Endodermal cell (in vitro differentiated cells): ENCODE results near the gene KDSR. TPM values are rescaled to one million over a fixed set of nuclear protein-coding genes. Genes with fewer than 3 reads are reported as not detected.

Experiments
- DNase-seq: peaks from one replicate; pipeline ENCODE4 v3.0.0-alpha.2; 2017
- H3K27ac ChIP-seq: 2 replicates; pipeline ENCODE4 v1.5.1; 2013; ENCODE audit warnings: mild to moderate bottlenecking, low read depth, low read length, moderate library complexity
- H3K27me3 ChIP-seq: 2 replicates; pipeline ENCODE4 v1.6.1; 2013; ENCODE audit warnings: mild to moderate bottlenecking, low read length, moderate library complexity; ENCODE audit not compliant: insufficient read depth, control insufficient read depth, poor library complexity, severe bottlenecking
- H3K36me3 ChIP-seq: 2 replicates; pipeline ENCODE4 v1.7.0; 2013; ENCODE audit warnings: mild to moderate bottlenecking, low read length, moderate library complexity; ENCODE audit not compliant: control insufficient read depth, insufficient read depth
- H3K4me1 ChIP-seq: one replicate; pipeline ENCODE4 v1.7.0; 2013; ENCODE audit warnings: low read length; ENCODE audit not compliant: control insufficient read depth, insufficient read depth
- H3K4me3 ChIP-seq: 2 replicates; pipeline ENCODE4 v1.5.1; 2013; ENCODE audit warnings: mild to moderate bottlenecking, low read length, moderate library complexity
- H3K9ac ChIP-seq: 2 replicates; pipeline ENCODE4 v1.6.1; 2013; ENCODE audit warnings: mild to moderate bottlenecking, low read length, moderate library complexity; ENCODE audit not compliant: poor library complexity, severe bottlenecking; ENCODE audit errors: extremely low read depth
- H3K9me3 ChIP-seq: 2 replicates; pipeline ENCODE4 v1.6.1; 2013; ENCODE audit warnings: mild to moderate bottlenecking, low read length, moderate library complexity; ENCODE audit not compliant: control insufficient read depth
- H3K27ac Mint-ChIP-seq: 2 replicates; pipeline ENCODE4 v1.8.0; 2020; ENCODE audit warnings: mixed read lengths
- H3K27me3 Mint-ChIP-seq: 2 replicates; pipeline ENCODE4 v1.8.0; 2021; ENCODE audit warnings: mild to moderate bottlenecking, mixed read lengths; ENCODE audit not compliant: insufficient read depth
- H3K36me3 Mint-ChIP-seq: 2 replicates; pipeline ENCODE4 v1.8.0; 2020; ENCODE audit warnings: low read depth, mixed read lengths
- H3K4me1 Mint-ChIP-seq: 2 replicates; pipeline ENCODE4 v1.8.0; 2020; ENCODE audit warnings: mixed read lengths
- H3K4me3 Mint-ChIP-seq: 2 replicates; pipeline ENCODE4 v1.8.0; 2020; ENCODE audit warnings: mild to moderate bottlenecking, moderate library complexity, mixed read lengths
- H3K9me3 Mint-ChIP-seq: 2 replicates; pipeline ENCODE4 v1.8.0; 2020; ENCODE audit warnings: mild to moderate bottlenecking, mixed read lengths
- WGBS, 2 experiments: methylation state at CpG; one replicate each; pipeline versions ENCODE4 v1.1.5 to v1.1.7; 2013; ENCODE audit warnings: missing lambda C conversion rate in 2 of 2, mixed read lengths in 1 of 2; ENCODE audit not compliant: insufficient coverage in 1 of 2, insufficient read length in 1 of 2; 5-methylcytosine and 5-hydroxymethylcytosine counted together
- total RNA-seq, 2 donors: library from RNA; stranded (reverse); fragmentation: NEBNext Ultra II Directional in 1 of 2; extraction: Animal tissue kit (Norgen Biotek cat#: 25700) in 1 of 2; gene quantifications; 2 replicates in 1 of 2; 3 replicates in 1 of 2; pipeline ENCODE4 v1.2.1, GENCODE V29; 2021
- TF ChIP-seq, protein P1 (sequence below): fragments of 200-600 bp; sonication (generic); conservative IDR thresholded peaks from 2 replicates; pipeline ENCODE4 v1.5.0; 2021; ENCODE audit warnings: antibody characterized with exemption, mild to moderate bottlenecking

The KDSR gene
- total RNA-seq, 2 donors from 2014 or later = 39.3 to 51.0 TPM

DNA sequence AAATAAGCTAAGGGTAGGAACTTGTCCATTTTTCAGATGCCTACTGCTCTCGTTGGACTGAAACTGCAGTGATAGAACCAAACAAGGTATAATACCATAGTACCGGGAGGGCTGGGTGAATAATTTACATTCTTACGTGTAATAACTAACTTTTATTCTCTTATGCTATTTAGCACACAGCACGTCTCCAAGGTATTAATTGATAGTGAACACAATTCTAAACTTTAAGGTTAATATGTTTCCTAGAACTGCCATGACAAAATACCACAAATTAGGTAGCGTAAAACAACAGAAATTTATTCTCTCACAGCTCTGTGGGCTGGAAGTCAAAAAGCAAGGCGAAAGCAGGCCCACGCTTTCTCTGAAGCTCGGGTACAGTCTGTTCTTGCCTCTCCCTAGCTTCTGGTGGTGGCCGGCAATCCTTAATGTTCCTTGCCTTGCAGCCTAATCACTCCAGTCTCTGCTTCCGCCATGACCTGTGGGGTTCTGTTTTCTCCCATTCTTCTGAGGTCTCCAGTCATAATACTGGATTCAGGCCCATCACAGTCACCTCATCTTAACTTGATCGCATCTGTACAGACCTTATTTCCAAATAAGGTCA is 41.8 kb downstream of the KDSR start:
- Histone ChIP-seq H3K4me3 (no peak overlapping the region), H3K9ac (no peak overlapping the region), H3K9me3 (no peaks in the 10 kb centered on the region), H3K4me1 (no peaks in the 10 kb centered on the region), H3K36me3 (no peaks in the 10 kb centered on the region), H3K27me3 (peaks cover 8% of the 10 kb centered on the region), H3K27ac (no peak overlapping the region)
- peaks cover 10% of the 10 kb centered on the region for H3K27me3 Mint-ChIP-seq
- TF ChIP-seq, protein P1, sequence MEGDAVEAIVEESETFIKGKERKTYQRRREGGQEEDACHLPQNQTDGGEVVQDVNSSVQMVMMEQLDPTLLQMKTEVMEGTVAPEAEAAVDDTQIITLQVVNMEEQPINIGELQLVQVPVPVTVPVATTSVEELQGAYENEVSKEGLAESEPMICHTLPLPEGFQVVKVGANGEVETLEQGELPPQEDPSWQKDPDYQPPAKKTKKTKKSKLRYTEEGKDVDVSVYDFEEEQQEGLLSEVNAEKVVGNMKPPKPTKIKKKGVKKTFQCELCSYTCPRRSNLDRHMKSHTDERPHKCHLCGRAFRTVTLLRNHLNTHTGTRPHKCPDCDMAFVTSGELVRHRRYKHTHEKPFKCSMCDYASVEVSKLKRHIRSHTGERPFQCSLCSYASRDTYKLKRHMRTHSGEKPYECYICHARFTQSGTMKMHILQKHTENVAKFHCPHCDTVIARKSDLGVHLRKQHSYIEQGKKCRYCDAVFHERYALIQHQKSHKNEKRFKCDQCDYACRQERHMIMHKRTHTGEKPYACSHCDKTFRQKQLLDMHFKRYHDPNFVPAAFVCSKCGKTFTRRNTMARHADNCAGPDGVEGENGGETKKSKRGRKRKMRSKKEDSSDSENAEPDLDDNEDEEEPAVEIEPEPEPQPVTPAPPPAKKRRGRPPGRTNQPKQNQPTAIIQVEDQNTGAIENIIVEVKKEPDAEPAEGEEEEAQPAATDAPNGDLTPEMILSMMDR = no peak
- H3K9me3 Mint-ChIP-seq = no peaks in the 10 kb centered on the region
- no peak overlapping the region for H3K4me3 Mint-ChIP-seq
- 94 to 97% methylated on average over 7 to 10 of the region's 11 CpGs for WGBS, 2 experiments
- peaks cover 6% of the 10 kb centered on the region for H3K4me1 Mint-ChIP-seq
- H3K36me3 Mint-ChIP-seq = peaks cover under 1% of the 10 kb centered on the region
- no peak for DNase-seq
- no peak overlapping the region for H3K27ac Mint-ChIP-seq

DNA sequence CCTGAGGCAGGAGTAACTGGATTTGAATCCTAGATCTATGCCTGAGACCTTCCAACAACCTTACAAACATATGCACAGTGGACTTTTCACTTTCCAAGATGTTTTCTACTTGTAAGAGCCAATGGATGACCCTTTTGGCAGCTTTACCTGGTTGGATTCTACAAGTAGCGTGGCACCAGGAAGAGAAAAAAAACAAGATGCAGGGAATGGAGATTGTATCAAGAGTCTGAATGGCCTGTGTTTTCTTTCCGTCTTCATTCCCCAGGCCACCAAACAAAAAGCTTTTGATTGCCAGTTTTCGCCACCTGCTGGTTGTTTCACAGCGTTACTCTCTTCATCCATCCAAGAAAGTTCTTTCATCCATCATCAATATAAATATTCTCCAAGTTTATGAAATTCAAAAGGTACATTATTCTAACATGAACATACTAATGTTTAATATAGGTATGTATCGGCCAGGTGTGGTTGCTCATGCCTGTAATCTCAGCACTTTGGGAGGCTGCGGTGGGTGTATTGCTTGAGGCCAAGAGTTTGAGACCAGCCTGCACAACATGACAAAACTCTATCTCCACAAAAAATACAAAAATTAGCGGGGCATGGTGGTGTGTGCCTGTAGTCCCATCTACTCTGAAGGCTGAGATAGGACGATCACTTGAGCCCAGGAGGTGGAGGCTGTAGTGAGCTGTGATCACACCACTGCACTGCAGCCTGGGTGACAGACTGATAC is 43.9 kb downstream of the KDSR start:
- peaks cover 4% of the 10 kb centered on the region for H3K4me1 ChIP-seq
- H3K27me3 ChIP-seq = peaks cover 24% of the 10 kb centered on the region
- H3K9me3 ChIP-seq = no peaks in the 10 kb centered on the region
- H3K4me3 ChIP-seq = no peak overlapping the region
- 26 to 39% methylated on average over 5 to 7 of the region's 8 CpGs for WGBS, 2 experiments
- H3K4me3 Mint-ChIP-seq = no peak overlapping the region
- H3K9ac ChIP-seq = no peak overlapping the region
- H3K27ac ChIP-seq = no peak overlapping the region
- no peaks in the 10 kb centered on the region for H3K9me3 Mint-ChIP-seq
- no peaks in the 10 kb centered on the region for H3K36me3 ChIP-seq
- peaks cover 16% of the 10 kb centered on the region for H3K4me1 Mint-ChIP-seq
- TF ChIP-seq, protein P1 = peak; percentile 86
- H3K27ac Mint-ChIP-seq = no peak overlapping the region
- no peaks in the 10 kb centered on the region for H3K36me3 Mint-ChIP-seq
- H3K27me3 Mint-ChIP-seq = peaks cover 24% of the 10 kb centered on the region
- DNase-seq = peak; percentile 73

DNA sequence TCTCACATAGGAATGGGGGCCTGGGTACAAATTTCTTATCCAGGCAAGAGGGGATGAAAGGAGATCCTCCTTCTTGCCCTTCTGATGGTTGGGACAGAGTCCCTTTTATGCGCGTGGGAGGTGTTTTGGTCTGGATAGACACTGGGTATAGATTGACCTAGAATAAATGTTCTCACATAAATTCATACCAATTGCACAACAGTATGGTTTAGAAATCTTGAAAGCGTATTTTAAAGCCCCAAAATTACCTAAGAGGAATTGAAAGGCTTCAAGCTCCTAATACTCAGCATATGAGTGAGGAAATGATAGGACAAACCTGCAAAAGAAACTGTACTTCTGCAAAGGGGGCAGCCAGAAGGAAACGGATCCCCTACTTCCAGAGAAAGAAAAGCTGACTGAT is 44.8 kb downstream of the KDSR start:
- H3K4me3 ChIP-seq = no peak overlapping the region
- TF ChIP-seq, protein P1 = no peak
- Mint-ChIP-seq H3K27me3 (peaks cover 33% of the 10 kb centered on the region), H3K36me3 (no peaks in the 10 kb centered on the region), H3K4me3 (no peak overlapping the region), H3K9me3 (no peaks in the 10 kb centered on the region), H3K4me1 (peaks cover 16% of the 10 kb centered on the region), H3K27ac (no peak overlapping the region)
- no peaks in the 10 kb centered on the region for H3K36me3 ChIP-seq
- peaks cover 4% of the 10 kb centered on the region for H3K4me1 ChIP-seq
- no peak overlapping the region for H3K9ac ChIP-seq
- H3K27ac ChIP-seq = no peak overlapping the region
- H3K27me3 ChIP-seq = peaks cover 33% of the 10 kb centered on the region
- 94 to 100% methylated on average over 1 to 4 of the region's 4 CpGs for WGBS, 2 experiments
- DNase-seq = no peak
- no peaks in the 10 kb centered on the region for H3K9me3 ChIP-seq
